ENCODE measurements around the gene FTCD. TPM values are rescaled to one million over a fixed set of nuclear protein-coding genes. Genes with fewer than 3 reads are reported as not detected.

The FTCD gene
- total and polyA plus RNA-seq, 10 of the 15 experiments (the other 5 are each of a cell fraction or from before 2014, with no cell fraction given), result 0.27 to 0.28 TPM; not detected in 8

GRCh38 chr21:46099476-46099875, 55.9 kb downstream of the FTCD start:
- no peaks in the 10 kb centered on the region for H3K79me2 ChIP-seq (ENCODE audit: control insufficient read depth, insufficient read depth, low read length)
- ChIA-PET CTCF (no interaction called here), RAD21 (ENCODE audit: unreplicated experiment) (no interaction called here), SMC1A (ENCODE audit: uncharacterized antibody, unreplicated experiment) (no interaction called here), POLR2A (no interaction called here)
- no peak overlapping the region for H3K9ac ChIP-seq (ENCODE audit: control insufficient read depth, insufficient read depth, low read length)
- BruUV-seq (replicated peaks), result no TSS peak
- DNase-seq (ENCODE audit: low read depth, low spot score) (no peak), FAIRE-seq (no peak), ATAC-seq (no peak)
- no peak overlapping the region for H2AFZ ChIP-seq (ENCODE audit: control insufficient read depth, low read depth, low read length)
- no peak overlapping the region for H3K4me2 ChIP-seq (ENCODE audit: control insufficient read depth, insufficient read depth)
- no peaks in the 10 kb centered on the region for H3K27me3 ChIP-seq (replicated peaks in 1 of 2; ENCODE audit: control insufficient read depth in 2 of 2, insufficient read depth in 2 of 2, low read length in 1 of 2)
- no peaks in the 10 kb centered on the region for H4K20me1 ChIP-seq (ENCODE audit: control insufficient read depth, insufficient read depth)
- in situ Hi-C loops (cut with MboI), result no loop called here
- no peaks in the 10 kb centered on the region for H3K36me3 ChIP-seq (ENCODE audit: control insufficient read depth in 2 of 2, insufficient read depth in 2 of 2, low read length in 1 of 2)
- H3K9me3 ChIP-seq (replicated peaks; ENCODE audit: control insufficient read depth, insufficient read depth, low read length), result no peaks in the 10 kb centered on the region; the same call in 2 of the 3 replicates
- intact Hi-C loops (cut with micrococcal nuclease; ENCODE audit: unreplicated experiment), result no loop called here
- H3K4me1 ChIP-seq (ENCODE audit: control insufficient read depth, insufficient read depth, low read length), result no peaks in the 10 kb centered on the region
- H3K27ac ChIP-seq (ENCODE audit: control insufficient read depth, insufficient read depth), result no peak overlapping the region
- no peak overlapping the region for H3K4me3 ChIP-seq
- 67% methylated on average over 17 of the region's 18 CpGs for WGBS (ENCODE audit: insufficient coverage, insufficient replicate concordance, low lambda C conversion rate, missing lambda C conversion rate)
- TF ChIP-seq POLR2A (IDR thresholded peaks at IDR 0.05; ENCODE audit: low read depth, low read length) (no peak), HDAC6 (IDR thresholded peaks at IDR 0.05; ENCODE audit: unreplicated experiment) (no peak), KLF5 (IDR thresholded peaks at IDR 0.05; ENCODE audit: partially characterized antibody) (no peak), SMAD1 (IDR thresholded peaks at IDR 0.05; ENCODE audit: low read depth, partially characterized antibody) (no peak), PAX8 (IDR thresholded peaks at IDR 0.05) (no peak), WRNIP1 (IDR thresholded peaks at IDR 0.05; ENCODE audit: borderline replicate concordance, low read depth, low read length) (no peak), SREBF2 (IDR thresholded peaks at IDR 0.05; ENCODE audit: low read length) (no peak), SIX5 (IDR thresholded peaks at IDR 0.05; ENCODE audit: low read depth, low read length, severe bottlenecking) (no peak), NR2F1 (conservative IDR thresholded peaks at IDR 0.05) (no peak), CHD2 (IDR thresholded peaks at IDR 0.05; ENCODE audit: borderline replicate concordance, low read depth, low read length) (no peak), ASH2L (IDR thresholded peaks at IDR 0.05; ENCODE audit: borderline replicate concordance, low read depth) (no peak), SUPT20H (IDR thresholded peaks at IDR 0.05; ENCODE audit: borderline replicate concordance, control insufficient read depth, low read depth, low read length) (no peak)

Measured in GM12878 (cell line).